CD4-positive, alpha-beta T cell treated with Interleukin-6 at 100 ng/mL for 8 hours (primary cell): Measurements from ENCODE around the gene PALS1.
"Not testable (repeated sequence)": the region's sequence is repeated elsewhere in the genome, so short reads cannot be mapped to it uniquely, and the experiment has no call there.

ENCODE experiments used
- DNase-seq: peaks from one replicate; pipeline ENCODE4 v3.0.0-alpha.2; 2020; ENCODE audit warnings: mixed read lengths, low spot score

Gene PALS1

DNA sequence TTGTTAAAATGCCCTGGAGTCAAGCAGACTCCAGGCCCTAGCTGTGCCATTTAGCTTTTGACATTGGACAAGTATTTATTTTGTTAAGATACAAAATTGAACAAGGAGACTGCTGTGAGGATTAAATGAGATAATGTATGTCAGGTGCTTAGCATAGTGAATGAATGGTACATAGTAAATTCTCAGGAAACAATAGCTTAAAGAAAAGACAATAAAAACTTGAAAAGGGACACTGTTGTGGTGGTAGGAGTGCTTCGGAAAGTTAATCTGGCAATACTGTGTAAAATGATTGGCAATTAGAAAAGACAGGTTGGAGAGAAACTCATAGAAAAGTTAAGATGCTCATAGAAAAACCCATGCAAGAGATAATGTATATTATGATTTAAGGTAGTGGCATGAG lies 19.7 kb downstream of the PALS1 start:
- DNase-seq: no peak

- no peak for DNase-seq
Measured at GRCh38 chr14:67263499-67264149, 22.4 kb downstream of the PALS1 start.

DNA sequence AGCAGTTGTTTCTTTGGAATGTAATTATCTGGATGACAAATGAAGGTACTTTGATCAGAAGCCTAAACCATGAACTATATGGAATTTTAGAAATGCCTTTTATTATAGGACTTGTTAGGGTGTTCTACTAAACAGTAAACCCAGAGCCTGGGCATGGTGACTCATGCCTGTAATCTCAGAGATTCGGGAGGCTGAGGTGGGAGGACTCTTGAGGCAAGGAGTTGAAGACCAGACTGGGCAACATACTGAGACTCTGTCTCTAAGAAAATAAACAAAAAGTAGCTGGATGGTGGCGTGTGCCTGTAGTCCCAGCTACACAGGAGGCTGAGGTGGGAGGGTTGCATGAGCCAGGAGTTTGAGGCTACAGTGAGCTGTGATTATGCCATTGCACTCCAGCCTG lies 23.9 kb downstream of the PALS1 start:
- no peak for DNase-seq

DNA sequence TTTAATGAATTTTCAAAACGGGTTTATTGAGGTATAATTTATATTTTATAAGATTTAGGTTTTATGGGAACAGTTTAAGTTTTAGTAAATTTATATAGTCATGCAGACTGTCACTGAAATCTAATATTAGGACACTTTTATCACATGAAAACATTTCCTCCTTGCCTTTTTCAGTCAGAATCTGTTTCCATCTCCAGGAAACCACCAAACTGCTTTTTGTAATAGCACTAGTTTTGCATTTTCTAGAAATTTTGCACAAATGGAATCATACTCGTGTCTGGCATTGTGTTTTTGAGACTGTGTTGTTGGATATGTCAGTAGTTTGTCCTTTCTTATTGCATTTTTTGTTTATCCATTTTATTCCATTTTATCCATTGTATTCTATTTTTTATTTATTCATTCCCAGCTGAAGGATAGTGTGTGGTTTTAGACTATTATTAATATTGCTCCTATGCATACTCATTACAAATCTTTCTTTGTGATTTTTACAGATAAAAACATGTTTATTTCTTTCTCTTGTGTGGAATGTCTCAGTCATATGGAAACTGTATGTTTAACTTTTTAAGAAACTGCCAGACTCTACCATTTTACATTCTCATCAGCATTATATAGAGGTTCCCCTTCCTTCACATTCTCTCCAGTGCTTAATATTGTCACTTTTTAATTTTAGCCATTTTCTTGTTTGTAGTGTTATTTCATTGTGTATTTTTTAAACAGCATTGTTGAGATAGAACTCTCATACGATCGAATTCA lies 26.5 kb downstream of the PALS1 start:
- DNase-seq: no peak

- DNase-seq: no peak
Measured at GRCh38 chr14:67268426-67269150, 27.4 kb downstream of the PALS1 start.

DNA sequence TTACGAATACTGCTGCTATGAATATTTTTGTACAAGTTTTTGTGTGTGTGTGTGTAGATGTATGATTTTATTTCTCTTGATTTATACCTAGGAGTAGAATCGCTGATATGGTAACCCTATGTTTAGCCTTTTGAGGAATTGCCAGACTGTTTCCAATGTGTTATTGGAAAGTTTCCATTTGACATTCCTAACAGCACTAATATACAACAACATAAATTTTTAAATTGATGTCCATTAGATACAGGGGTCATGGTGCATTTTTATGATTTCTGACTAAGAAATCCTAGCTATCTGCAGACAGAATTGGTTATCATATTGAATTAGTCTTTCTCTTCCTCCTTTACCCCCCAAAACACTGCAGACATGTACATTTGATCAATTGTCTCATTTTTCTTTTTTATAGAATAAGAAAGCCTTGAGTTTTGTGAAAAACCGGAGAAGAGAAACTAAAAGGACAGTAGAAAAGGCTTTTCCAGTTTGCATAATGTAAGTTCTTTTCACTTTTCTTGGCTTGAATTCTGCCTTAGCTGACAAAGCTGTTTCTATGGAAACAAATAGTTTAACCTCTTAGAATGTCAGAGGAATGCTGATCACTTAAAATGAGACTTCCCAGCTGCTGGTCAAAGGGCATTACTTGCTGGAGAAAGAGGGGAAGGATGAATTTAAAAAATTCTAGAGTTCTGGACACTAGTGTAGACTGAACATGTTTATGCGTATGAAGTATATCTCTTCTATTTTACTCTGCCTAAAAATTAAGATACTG lies 28.2 kb downstream of the PALS1 start:
- no peak for DNase-seq

DNA sequence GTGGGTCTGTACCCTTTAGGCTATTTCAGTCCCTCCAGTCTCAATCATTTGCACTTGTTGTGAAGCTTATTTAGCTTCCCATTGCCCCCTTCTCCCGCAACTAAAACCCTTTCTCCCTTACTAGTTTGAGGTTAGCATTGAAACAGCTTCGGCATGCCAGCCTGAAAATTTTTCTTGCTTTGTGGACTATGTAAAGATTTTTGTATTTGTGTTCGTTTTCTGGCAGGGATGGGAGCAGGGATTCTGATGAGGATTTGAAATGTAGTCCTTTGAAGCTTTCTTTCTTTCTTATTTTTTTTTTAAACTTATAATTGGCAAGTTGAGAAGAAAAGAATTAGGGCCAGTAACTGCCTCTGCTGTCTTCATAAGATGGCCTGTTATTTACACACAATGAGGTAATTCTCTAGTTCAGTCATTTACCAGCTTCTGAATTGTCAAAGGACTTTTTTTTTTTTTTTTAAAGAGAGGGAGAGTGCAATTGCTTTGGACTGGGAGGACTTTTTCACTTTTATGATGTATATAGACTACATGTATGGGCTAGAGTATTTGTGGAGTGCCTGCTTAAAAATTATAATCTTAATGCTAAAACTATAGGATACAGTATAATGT lies 29.0 kb downstream of the PALS1 start:
- DNase-seq: no peak

DNA sequence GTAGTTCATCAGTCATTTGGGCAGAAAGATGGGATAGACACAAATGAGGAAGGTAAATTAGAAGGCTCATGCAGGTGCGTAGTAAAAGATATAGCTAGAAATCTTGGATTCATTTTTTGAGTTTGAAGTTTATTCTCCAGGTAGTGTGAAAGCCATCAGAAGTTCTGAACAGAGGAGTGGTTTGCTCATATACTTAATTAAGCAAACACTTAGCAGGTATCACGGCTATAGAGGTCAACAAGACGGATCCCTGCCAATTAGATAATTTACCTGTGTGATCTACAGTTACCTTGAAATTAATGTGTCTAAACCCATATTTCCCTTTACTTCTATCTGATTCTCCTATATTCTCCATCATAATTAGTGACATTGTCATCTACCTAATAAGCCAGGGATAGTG lies 29.7 kb downstream of the PALS1 start:
- no peak for DNase-seq

- not testable (repeated sequence) for DNase-seq
Measured at GRCh38 chr14:67273281-67273680, 32.0 kb downstream of the PALS1 start.

DNA sequence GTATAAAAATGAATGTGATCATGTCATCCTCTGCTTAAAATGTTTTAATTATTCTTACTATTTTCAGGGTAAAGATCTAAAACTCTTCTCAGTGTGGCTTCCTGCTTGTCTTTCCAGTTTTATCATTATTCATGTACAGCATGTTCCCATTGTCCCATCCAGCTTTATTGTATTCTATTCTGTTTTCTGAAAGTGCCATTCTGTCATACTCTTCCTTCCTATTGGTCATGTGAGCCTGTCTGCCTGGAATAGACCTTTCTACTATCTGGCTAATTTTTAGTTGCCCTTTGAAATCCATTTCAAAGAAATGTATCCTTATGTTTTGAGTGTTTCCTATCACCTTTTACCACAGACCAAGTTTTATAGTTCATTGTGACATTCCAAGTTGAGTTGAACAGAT lies 34.9 kb downstream of the PALS1 start:
- DNase-seq: no peak

DNA sequence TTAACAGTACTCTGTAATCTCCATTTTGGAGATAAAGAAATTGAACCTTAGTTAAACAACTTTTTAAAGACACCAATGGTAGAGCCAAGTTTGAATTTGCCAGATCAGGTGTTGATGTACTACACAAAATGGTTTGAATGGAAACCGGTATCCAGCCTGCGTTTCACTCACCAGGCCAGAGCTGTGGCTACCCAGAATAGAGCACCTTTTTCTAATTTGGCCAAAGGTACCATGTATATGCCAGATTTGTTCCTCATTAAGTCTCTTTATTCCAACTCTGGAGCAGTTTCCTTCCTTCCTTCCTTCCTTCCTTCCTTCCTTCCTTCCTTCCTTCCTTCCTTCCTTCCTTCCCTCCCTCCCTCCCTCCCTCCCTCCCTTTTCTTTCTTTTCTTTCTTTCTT lies 39.3 kb downstream of the PALS1 start:
- DNase-seq: no peak

- no peak for DNase-seq
Measured at GRCh38 chr14:67285876-67286452, 44.7 kb downstream of the PALS1 start.
